ENCODE results near the gene PEG3. TPM values are rescaled to one million over a fixed set of nuclear protein-coding genes. Genes with fewer than 3 reads are reported as not detected.
A peak's percentile ranks its signal among the peaks of the same experiment; 100 is the strongest.

Gene PEG3
- total and polyA plus RNA-seq, 2 of the 13 experiments (the other 11 are each of a cell fraction or from before 2014, with no cell fraction given): 217 to 394 TPM

- TF ChIP-seq, protein P1, sequence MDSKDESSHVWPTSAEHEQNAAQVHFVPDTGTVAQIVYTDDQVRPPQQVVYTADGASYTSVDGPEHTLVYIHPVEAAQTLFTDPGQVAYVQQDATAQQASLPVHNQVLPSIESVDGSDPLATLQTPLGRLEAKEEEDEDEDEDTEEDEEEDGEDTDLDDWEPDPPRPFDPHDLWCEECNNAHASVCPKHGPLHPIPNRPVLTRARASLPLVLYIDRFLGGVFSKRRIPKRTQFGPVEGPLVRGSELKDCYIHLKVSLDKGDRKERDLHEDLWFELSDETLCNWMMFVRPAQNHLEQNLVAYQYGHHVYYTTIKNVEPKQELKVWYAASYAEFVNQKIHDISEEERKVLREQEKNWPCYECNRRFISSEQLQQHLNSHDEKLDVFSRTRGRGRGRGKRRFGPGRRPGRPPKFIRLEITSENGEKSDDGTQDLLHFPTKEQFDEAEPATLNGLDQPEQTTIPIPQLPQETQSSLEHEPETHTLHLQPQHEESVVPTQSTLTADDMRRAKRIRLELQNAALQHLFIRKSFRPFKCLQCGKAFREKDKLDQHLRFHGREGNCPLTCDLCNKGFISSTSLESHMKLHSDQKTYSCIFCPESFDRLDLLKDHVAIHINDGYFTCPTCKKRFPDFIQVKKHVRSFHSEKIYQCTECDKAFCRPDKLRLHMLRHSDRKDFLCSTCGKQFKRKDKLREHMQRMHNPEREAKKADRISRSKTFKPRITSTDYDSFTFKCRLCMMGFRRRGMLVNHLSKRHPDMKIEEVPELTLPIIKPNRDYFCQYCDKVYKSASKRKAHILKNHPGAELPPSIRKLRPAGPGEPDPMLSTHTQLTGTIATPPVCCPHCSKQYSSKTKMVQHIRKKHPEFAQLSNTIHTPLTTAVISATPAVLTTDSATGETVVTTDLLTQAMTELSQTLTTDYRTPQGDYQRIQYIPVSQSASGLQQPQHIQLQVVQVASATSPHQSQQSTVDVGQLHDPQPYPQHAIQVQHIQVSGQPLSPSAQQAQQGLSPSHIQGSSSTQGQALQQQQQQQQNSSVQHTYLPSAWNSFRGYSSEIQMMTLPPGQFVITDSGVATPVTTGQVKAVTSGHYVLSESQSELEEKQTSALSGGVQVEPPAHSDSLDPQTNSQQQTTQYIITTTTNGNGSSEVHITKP (CRISPR knock-in tag; IDR thresholded peaks at IDR 0.05; ENCODE audit: low read depth): no peak
- TF ChIP-seq ZNF484 (CRISPR knock-in tag; IDR thresholded peaks at IDR 0.05; ENCODE audit: borderline replicate concordance, low read depth) (no peak), POLR2A (IDR thresholded peaks at IDR 0.05; ENCODE audit: insufficient read depth in 1 of 2, low read depth in 2 of 2, low read length in 2 of 2) (peak in 1 of 2 experiments; percentile 35; a peak in 1 of 4 replicates), DMAP1 (CRISPR knock-in tag; IDR thresholded peaks at IDR 0.05) (0 out of 2 replicates have a peak, but pooled peaks have one; percentile 14), ZNF547 (CRISPR knock-in tag; IDR thresholded peaks at IDR 0.05) (0 out of 2 replicates have a peak, but pooled peaks have one; percentile 22), SMC3 (IDR thresholded peaks at IDR 0.05; ENCODE audit: low read length) (peak; percentile 13; the same call in 1 of the 2 replicates)
- TF ChIP-seq, protein P2, sequence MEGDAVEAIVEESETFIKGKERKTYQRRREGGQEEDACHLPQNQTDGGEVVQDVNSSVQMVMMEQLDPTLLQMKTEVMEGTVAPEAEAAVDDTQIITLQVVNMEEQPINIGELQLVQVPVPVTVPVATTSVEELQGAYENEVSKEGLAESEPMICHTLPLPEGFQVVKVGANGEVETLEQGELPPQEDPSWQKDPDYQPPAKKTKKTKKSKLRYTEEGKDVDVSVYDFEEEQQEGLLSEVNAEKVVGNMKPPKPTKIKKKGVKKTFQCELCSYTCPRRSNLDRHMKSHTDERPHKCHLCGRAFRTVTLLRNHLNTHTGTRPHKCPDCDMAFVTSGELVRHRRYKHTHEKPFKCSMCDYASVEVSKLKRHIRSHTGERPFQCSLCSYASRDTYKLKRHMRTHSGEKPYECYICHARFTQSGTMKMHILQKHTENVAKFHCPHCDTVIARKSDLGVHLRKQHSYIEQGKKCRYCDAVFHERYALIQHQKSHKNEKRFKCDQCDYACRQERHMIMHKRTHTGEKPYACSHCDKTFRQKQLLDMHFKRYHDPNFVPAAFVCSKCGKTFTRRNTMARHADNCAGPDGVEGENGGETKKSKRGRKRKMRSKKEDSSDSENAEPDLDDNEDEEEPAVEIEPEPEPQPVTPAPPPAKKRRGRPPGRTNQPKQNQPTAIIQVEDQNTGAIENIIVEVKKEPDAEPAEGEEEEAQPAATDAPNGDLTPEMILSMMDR (CRISPR knock-in tag; IDR thresholded peaks at IDR 0.05): peak; percentile 38
These were observed 19.3 kb downstream of the PEG3 start (continued) for GRCh38 chr19:56821209-56821608.

GRCh38 chr19:56819166-56819565 lies 21.4 kb downstream of the PEG3 start:
- 33% methylated on average over 2 of the region's 2 CpGs for WGBS (ENCODE audit: low lambda C conversion rate)
- H3K9me3 ChIP-seq (ENCODE audit: low read length): no peaks in the 10 kb centered on the region
- POLR2A ChIA-PET: no interaction called here
- DNase-seq (ENCODE audit: low spot score): no peak
- FAIRE-seq: no peak
- no TSS peak for BruUV-seq (replicated peaks)
- in situ Hi-C loops (cut with HindIII; ENCODE audit: extremely low pct_ligation_motif_present, low pct_unique_long_range_greater_than_20kb): no loop called here
- peaks cover 13% of the 10 kb centered on the region; the same call in 1 of the 2 replicates for H3K4me1 ChIP-seq (ENCODE audit: insufficient read depth, low read length)
- no peak overlapping the region for H3K4me2 ChIP-seq (ENCODE audit: low read depth, low read length)
- H3K4me3 ChIP-seq (replicated peaks in 1 of 3; ENCODE audit: insufficient read depth in 1 of 3, low read depth in 2 of 3, low read length in 3 of 3): no peak overlapping the region
- no peak for ATAC-seq
- no peak overlapping the region for H3K9ac ChIP-seq (ENCODE audit: insufficient read depth, low read depth, low read length)
- intact Hi-C loops (cut with micrococcal nuclease; ENCODE audit: unreplicated experiment): no loop called here
- CTCF ChIA-PET (ENCODE audit: low intra/inter-chr PET ratio, low total read pairs): no interaction called here
- H4K20me1 ChIP-seq (ENCODE audit: insufficient read depth, low read length): peaks cover 52% of the 10 kb centered on the region
- TF ChIP-seq RBM22 (optimal IDR thresholded peaks at IDR 0.05; ENCODE audit: low read length): peak; percentile 47
- no peak for TF ChIP-seq UBTF (CRISPR knock-in tag; IDR thresholded peaks at IDR 0.05)
- TF ChIP-seq ZSCAN31 (CRISPR knock-in tag; IDR thresholded peaks at IDR 0.05; ENCODE audit: low read depth): no peak
- no peak for TF ChIP-seq RARA (CRISPR knock-in tag; IDR thresholded peaks at IDR 0.05)
- no peak for TF ChIP-seq ARNT (IDR thresholded peaks at IDR 0.05)
- H3K27me3 ChIP-seq (ENCODE audit: control insufficient read depth in 1 of 2, insufficient read depth in 2 of 2, low read length in 2 of 2): no peaks in the 10 kb centered on the region
- peaks cover 36 to 99% of the 10 kb centered on the region in 2 experiments for H3K36me3 ChIP-seq (replicated peaks in 1 of 2; ENCODE audit: control insufficient read depth in 1 of 2, insufficient read depth in 2 of 2, low read length in 2 of 2)
- H3K79me2 ChIP-seq (ENCODE audit: insufficient read depth, low read length): no peaks in the 10 kb centered on the region
- no peak overlapping the region for H3K27ac ChIP-seq (ENCODE audit: extremely low read length, insufficient read depth, low read length)
- H2AFZ ChIP-seq (ENCODE audit: low read length): no peak overlapping the region

All from HepG2 (cell line).